ENCODE data around the gene FBLIM1. TPM values are rescaled to one million over a fixed set of nuclear protein-coding genes. Genes with fewer than 3 reads are reported as not detected.

Gene FBLIM1
- total RNA-seq, 3 donors from 2014 or later, result 154 to 268 (median 260) TPM

GRCh38 chr1:15735304-15736037 is 23.1 kb upstream of the FBLIM1 start:
- Histone ChIP-seq H3K4me3 (no peak overlapping the region), H3K9me3 (no peaks in the 10 kb centered on the region), H3K36me3 (ENCODE audit: low read depth) (no peaks in the 10 kb centered on the region), H3K4me1 (ENCODE audit: low read depth) (peaks cover 30% of the 10 kb centered on the region)
- intact Hi-C loops (cut with DNase I, micrococcal nuclease), result no loop called here
- ATAC-seq, result peak; percentile 13
- peak in 1 of 3 donors; percentile 57 for DNase-seq
- TF ChIP-seq CTCF (IDR thresholded peaks at IDR 0.05), result no peak

GRCh38 chr1:15736038-15736891 is 22.3 kb upstream of the FBLIM1 start, which contains the start of gene SLC25A34:
SLC25A34 (plus strand) TSS chr1:15736258; CDS start chr1:15736486, 228 bp downstream.
- no peak within 1 kb of the TSS for H3K4me3 ChIP-seq
- intact Hi-C loops (cut with DNase I, micrococcal nuclease), result no loop called here
- peaks cover 38% of the 10 kb centered on the region for H3K4me1 ChIP-seq (ENCODE audit: low read depth)
- DNase-seq, result peak; percentile 92 to 95 (median 93)
- H3K9me3 ChIP-seq, result no peaks in the 10 kb centered on the region
- ATAC-seq, result peak; percentile 91
- H3K36me3 ChIP-seq (ENCODE audit: low read depth), result no peaks in the 10 kb centered on the region
- no peak for TF ChIP-seq CTCF (IDR thresholded peaks at IDR 0.05)

- intact Hi-C loops (cut with DNase I, micrococcal nuclease), result no loop called here
- H3K4me3 ChIP-seq, result no peak overlapping the region
- peak; percentile 79 to 83 (median 80) for DNase-seq
These were observed 21.7 kb upstream of the FBLIM1 start for GRCh38 chr1:15736892-15737261.

GRCh38 chr1:15737324-15738319 is 21.0 kb upstream of the FBLIM1 start:
- no peak for DNase-seq

More at GRCh38 chr1:15736892-15737261, 21.7 kb upstream of the FBLIM1 start:
- ATAC-seq, result peak; percentile 55
- H3K9me3 ChIP-seq, result no peaks in the 10 kb centered on the region
- peaks cover 42% of the 10 kb centered on the region for H3K4me1 ChIP-seq (ENCODE audit: low read depth)
- no peak for TF ChIP-seq CTCF (IDR thresholded peaks at IDR 0.05)
- no peaks in the 10 kb centered on the region for H3K36me3 ChIP-seq (ENCODE audit: low read depth)

More at GRCh38 chr1:15737324-15738319, 21.0 kb upstream of the FBLIM1 start:
- intact Hi-C loops (cut with DNase I, micrococcal nuclease), result no loop called here
- Histone ChIP-seq H3K9me3 (no peaks in the 10 kb centered on the region), H3K36me3 (ENCODE audit: low read depth) (no peaks in the 10 kb centered on the region), H3K4me1 (ENCODE audit: low read depth) (peaks cover 46% of the 10 kb centered on the region), H3K4me3 (no peak overlapping the region)
- no peak for ATAC-seq
- TF ChIP-seq CTCF (IDR thresholded peaks at IDR 0.05), result no peak
